DND-41 (cell line): ENCODE results near the gene SAMD4A.

Source experiments
- CTCF ChIP-seq: IDR thresholded peaks from 2 replicates; pipeline ENCODE4 v1.5.1; 2012; ENCODE audit warnings: borderline replicate concordance, low read length, moderate library complexity, mild to moderate bottlenecking; ENCODE audit not compliant: poor library complexity, severe bottlenecking; ENCODE audit errors: extremely low read depth
- EZH2 ChIP-seq: IDR thresholded peaks from 3 replicates; pipeline ENCODE4 v1.6.1; 2012; ENCODE audit warnings: borderline replicate concordance, low read depth, mild to moderate bottlenecking, moderate library complexity, low read length, inconsistent platforms; ENCODE audit not compliant: severe bottlenecking

DNA sequence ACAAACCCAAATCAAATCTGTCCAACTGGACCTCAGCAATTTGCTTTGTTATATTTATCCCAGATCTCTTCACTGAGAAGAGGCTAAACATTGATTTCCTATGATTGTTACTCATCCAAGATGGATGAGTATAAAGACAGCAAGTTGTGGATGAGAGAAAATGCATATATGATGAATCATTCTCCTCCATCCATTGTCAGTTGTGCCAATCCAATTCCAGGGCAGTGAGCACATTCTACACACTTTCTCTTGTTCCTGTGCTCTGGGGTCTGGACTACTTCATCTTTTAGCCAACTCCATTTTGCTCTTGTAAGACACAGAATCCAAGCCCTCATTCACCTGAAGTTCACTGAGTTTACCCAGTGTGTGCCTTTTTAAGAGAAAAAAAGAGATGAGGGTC lies 230.0 kb downstream of the SAMD4A start:
- TF ChIP-seq CTCF (no peak), EZH2 (no peak)
